CD14-positive monocyte (primary cell): Measurements from ENCODE around the gene ANKLE1. TPM values are rescaled to one million over a fixed set of nuclear protein-coding genes. Genes with fewer than 3 reads are reported as not detected.

Experiments used
- DNase-seq, 3 donors: peaks; one replicate each; pipeline ENCODE4 v3.0.0-alpha.2; 2011 to 2022
- H2AFZ ChIP-seq: 2 replicates; pipeline ENCODE4 v1.6.0; 2012; ENCODE audit warnings: mild to moderate bottlenecking, low read depth, low read length, inconsistent platforms; ENCODE audit not compliant: insufficient read depth, poor library complexity, severe bottlenecking
- H3K27ac ChIP-seq, 2 donors: 1 replicate in 1 of 2; 2 replicates in 1 of 2; pipeline ENCODE4 v1.5.1; 2012 to 2013; ENCODE audit warnings: low read length in 2 of 2, control low read depth in 1 of 2, inconsistent platforms in 1 of 2, low read depth in 1 of 2, mild to moderate bottlenecking in 1 of 2
- H3K27me3 ChIP-seq, 2 donors: one replicate each; pipeline versions ENCODE4 v1.6.0 to v1.6.1; 2011 to 2013; ENCODE audit warnings: low read length in 2 of 2; ENCODE audit not compliant: control insufficient read depth in 2 of 2, insufficient read depth in 2 of 2
- H3K36me3 ChIP-seq, 2 donors: replicated peaks in 1 of 2; 1 replicate in 1 of 2; 2 replicates in 1 of 2; pipeline versions ENCODE4 v1.5.1 to v1.6.1; 2012 to 2013; ENCODE audit warnings: low read length in 2 of 2, control low read depth in 1 of 2, inconsistent platforms in 1 of 2, mild to moderate bottlenecking in 1 of 2; ENCODE audit not compliant: insufficient read depth in 2 of 2, control insufficient read depth in 1 of 2
- H3K4me1 ChIP-seq, 2 donors: 1 replicate in 1 of 2; 2 replicates in 1 of 2; pipeline versions ENCODE4 v1.5.1 to v1.6.1; 2012 to 2013; ENCODE audit warnings: low read length in 2 of 2, control low read depth in 1 of 2, inconsistent platforms in 1 of 2, mild to moderate bottlenecking in 1 of 2, moderate library complexity in 1 of 2; ENCODE audit not compliant: insufficient read depth in 2 of 2, control insufficient read depth in 1 of 2
- H3K4me2 ChIP-seq: replicated peaks from 2 replicates; pipeline ENCODE3; 2012; ENCODE audit warnings: low read length, moderate library complexity, mild to moderate bottlenecking; ENCODE audit not compliant: poor library complexity, severe bottlenecking; ENCODE audit errors: extremely low read depth
- H3K4me3 ChIP-seq, 3 experiments: fragments of 200-600 bp in 1 of 3; sonication (generic) in 1 of 3; replicated peaks in 1 of 3; 1 replicate in 2 of 3; 2 replicates in 1 of 3; pipeline ENCODE4 v1.5.1; 2011 to 2013; ENCODE audit warnings: low read length in 3 of 3, mild to moderate bottlenecking in 3 of 3, control low read depth in 2 of 3, low read depth in 2 of 3, inconsistent platforms in 1 of 3, moderate library complexity in 1 of 3
- H3K79me2 ChIP-seq: 2 replicates; pipeline ENCODE4 v1.6.0; 2012; ENCODE audit warnings: mild to moderate bottlenecking, control low read depth, inconsistent platforms, low read length, moderate library complexity; ENCODE audit not compliant: insufficient read depth
- H3K9ac ChIP-seq: 2 replicates; pipeline ENCODE4 v1.6.0; 2017; ENCODE audit warnings: low read length, mild to moderate bottlenecking; ENCODE audit not compliant: insufficient read depth, poor library complexity, severe bottlenecking
- H3K9me3 ChIP-seq, 2 donors: replicated peaks in 1 of 2; 1 replicate in 1 of 2; 2 replicates in 1 of 2; pipeline versions ENCODE4 v1.5.1 to v1.6.1; 2012 to 2013; ENCODE audit warnings: low read length in 2 of 2, control low read depth in 1 of 2; ENCODE audit not compliant: control insufficient read depth in 1 of 2, insufficient read depth in 1 of 2
- H4K20me1 ChIP-seq: 2 replicates; pipeline ENCODE4 v1.6.0; 2012; ENCODE audit warnings: mild to moderate bottlenecking, low read length, control low read depth, moderate library complexity; ENCODE audit not compliant: insufficient read depth
- H3K27ac Mint-ChIP-seq, 7 donors: one replicate each; pipeline ENCODE4 v1.8.0; 2020; ENCODE audit warnings: mild to moderate bottlenecking in 7 of 7, mixed read lengths in 7 of 7, moderate library complexity in 6 of 7, inconsistent platforms in 2 of 7
- H3K27me3 Mint-ChIP-seq, 3 donors: one replicate each; pipeline ENCODE4 v1.8.0; 2021 to 2022; ENCODE audit warnings: low read depth in 3 of 3, mild to moderate bottlenecking in 3 of 3, mixed read lengths in 3 of 3, moderate library complexity in 3 of 3, inconsistent platforms in 1 of 3
- H3K36me3 Mint-ChIP-seq, 2 donors: one replicate each; pipeline ENCODE4 v1.8.0; 2020; ENCODE audit warnings: mixed read lengths in 2 of 2, inconsistent platforms in 1 of 2, mild to moderate bottlenecking in 1 of 2
- H3K4me1 Mint-ChIP-seq: one replicate; pipeline ENCODE4 v1.8.0; 2020; ENCODE audit warnings: mild to moderate bottlenecking, mixed read lengths
- H3K4me3 Mint-ChIP-seq, 2 donors: one replicate each; pipeline ENCODE4 v1.8.0; 2020; ENCODE audit warnings: mild to moderate bottlenecking in 2 of 2, mixed read lengths in 2 of 2, moderate library complexity in 1 of 2
- H3K9me3 Mint-ChIP-seq, 7 donors: one replicate each; pipeline ENCODE4 v1.8.0; 2020 to 2022; ENCODE audit warnings: mixed read lengths in 7 of 7, mild to moderate bottlenecking in 6 of 7, moderate library complexity in 6 of 7, inconsistent platforms in 2 of 7
- WGBS: methylation state at CpG from one replicate; pipeline ENCODE4 v1.1.5; 2013; ENCODE audit warnings: missing lambda C conversion rate; ENCODE audit not compliant: insufficient coverage; 5-methylcytosine and 5-hydroxymethylcytosine counted together
- intact Hi-C, 2 donors: fragments of 100-400 bp; cut with micrococcal nuclease; formaldehyde crosslinking; loops; one replicate each; pipeline versions ENCODE4 v1.15.0 to v1.15.1; 2023
- polyA plus RNA-seq, 3 donors: library from polyadenylated mRNA; depleted of rRNA in 1 of 3; unstranded in 2 of 3; stranded (reverse) in 1 of 3; fragments of 300-500 nt in 2 of 3; fragments of >200 nt in 1 of 3; fragmentation: Illumina TruSeq in 2 of 3; gene quantifications; 1 replicate in 2 of 3; 2 replicates in 1 of 3; pipeline ENCODE4 v1.2.3, GENCODE V29; 2012 to 2021
- TF ChIP-seq, protein P1 (sequence below): fragments of 200-600 bp; IDR thresholded peaks from one replicate; pipeline ENCODE4 v1.8.0; 2022; ENCODE audit warnings: antibody characterized with exemption, mild to moderate bottlenecking

The ANKLE1 gene
- polyA plus RNA-seq, 3 donors = 1.3 to 8.5 (median 2.2) TPM

DNA sequence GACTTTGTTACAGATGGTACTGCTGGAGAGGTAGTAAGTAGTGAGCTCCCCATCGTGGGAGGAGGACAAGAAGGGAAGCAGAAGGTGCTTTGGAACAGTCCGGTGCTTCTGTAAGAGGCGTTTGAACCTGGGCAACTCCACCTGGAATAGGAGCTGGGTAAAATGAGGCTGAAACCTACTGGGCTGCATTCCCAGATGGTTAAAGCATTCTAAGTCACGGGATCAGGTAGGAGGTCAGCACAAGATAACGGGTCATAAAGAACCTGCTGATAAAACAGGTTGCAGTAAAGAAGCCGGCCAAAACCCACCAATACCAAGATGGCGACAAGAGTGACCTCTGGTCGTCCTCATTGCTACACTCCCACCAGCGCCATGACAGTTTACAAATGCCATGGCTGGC, 5.1 kb downstream of the ANKLE1 start:
- Mint-ChIP-seq H3K27me3 (peaks cover 0 to 10% (median 0%) of the 10 kb centered on the region in 3 donors), H3K27ac (peak overlapping the region in 2 of 7 donors; percentile 52 to 82), H3K4me1 (peaks cover 6% of the 10 kb centered on the region), H3K36me3 (peaks cover 10 to 47% of the 10 kb centered on the region in 2 donors), H3K9me3 (no peaks in the 10 kb centered on the region), H3K4me3 (no peak overlapping the region)
- no peak overlapping the region for H3K4me3 ChIP-seq
- H3K4me2 ChIP-seq = no peak overlapping the region
- DNase-seq = no peak
- TF ChIP-seq, protein P1, sequence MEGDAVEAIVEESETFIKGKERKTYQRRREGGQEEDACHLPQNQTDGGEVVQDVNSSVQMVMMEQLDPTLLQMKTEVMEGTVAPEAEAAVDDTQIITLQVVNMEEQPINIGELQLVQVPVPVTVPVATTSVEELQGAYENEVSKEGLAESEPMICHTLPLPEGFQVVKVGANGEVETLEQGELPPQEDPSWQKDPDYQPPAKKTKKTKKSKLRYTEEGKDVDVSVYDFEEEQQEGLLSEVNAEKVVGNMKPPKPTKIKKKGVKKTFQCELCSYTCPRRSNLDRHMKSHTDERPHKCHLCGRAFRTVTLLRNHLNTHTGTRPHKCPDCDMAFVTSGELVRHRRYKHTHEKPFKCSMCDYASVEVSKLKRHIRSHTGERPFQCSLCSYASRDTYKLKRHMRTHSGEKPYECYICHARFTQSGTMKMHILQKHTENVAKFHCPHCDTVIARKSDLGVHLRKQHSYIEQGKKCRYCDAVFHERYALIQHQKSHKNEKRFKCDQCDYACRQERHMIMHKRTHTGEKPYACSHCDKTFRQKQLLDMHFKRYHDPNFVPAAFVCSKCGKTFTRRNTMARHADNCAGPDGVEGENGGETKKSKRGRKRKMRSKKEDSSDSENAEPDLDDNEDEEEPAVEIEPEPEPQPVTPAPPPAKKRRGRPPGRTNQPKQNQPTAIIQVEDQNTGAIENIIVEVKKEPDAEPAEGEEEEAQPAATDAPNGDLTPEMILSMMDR = no peak
- 95% methylated on average over 9 of the region's 9 CpGs for WGBS
- peaks cover 15% of the 10 kb centered on the region in 2 donors for H3K4me1 ChIP-seq
- peaks cover 4% of the 10 kb centered on the region for H4K20me1 ChIP-seq
- H3K79me2 ChIP-seq = no peaks in the 10 kb centered on the region
- no peaks in the 10 kb centered on the region for H3K9me3 ChIP-seq
- H2AFZ ChIP-seq = no peak overlapping the region
- no peak overlapping the region for H3K27ac ChIP-seq
- no peak overlapping the region for H3K9ac ChIP-seq
- intact Hi-C loops = no loop called here
- H3K36me3 ChIP-seq = peaks cover 8 to 27% of the 10 kb centered on the region in 2 donors
- H3K27me3 ChIP-seq = no peaks in the 10 kb centered on the region

DNA sequence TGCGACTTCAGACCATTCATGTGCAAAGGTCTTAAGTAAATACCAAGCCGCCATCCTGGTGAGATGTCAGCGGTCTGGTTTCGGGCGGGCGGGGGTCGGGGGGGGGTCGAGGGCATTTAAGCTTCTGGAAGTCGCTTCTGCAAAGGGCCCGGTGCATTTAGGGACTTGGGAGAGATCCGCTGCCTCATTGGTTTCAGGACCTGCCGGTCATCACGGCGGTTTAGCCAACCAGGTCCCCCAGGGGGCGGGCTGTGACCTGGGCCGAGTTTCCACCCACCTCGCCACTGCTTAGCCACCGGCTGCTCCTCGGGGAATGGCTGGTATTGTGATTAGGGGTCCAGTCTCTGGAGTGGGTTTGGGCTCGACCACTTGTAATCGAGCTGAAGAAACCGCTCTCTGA, 7.8 kb downstream of the ANKLE1 start:
- TF ChIP-seq, protein P1 = no peak
- Mint-ChIP-seq H3K27ac (no peak overlapping the region), H3K4me1 (peaks cover 9% of the 10 kb centered on the region), H3K9me3 (peaks cover 0 to under 1% (median 0%) of the 10 kb centered on the region in 7 donors), H3K36me3 (peaks cover 9 to 34% of the 10 kb centered on the region in 2 donors), H3K4me3 (no peak overlapping the region), H3K27me3 (peaks cover 0 to 10% (median 0%) of the 10 kb centered on the region in 3 donors)
- WGBS = 27% methylated on average over 12 of the region's 22 CpGs
- Histone ChIP-seq H3K79me2 (no peaks in the 10 kb centered on the region), H3K9ac (no peak overlapping the region), H3K9me3 (no peaks in the 10 kb centered on the region), H3K4me1 (peaks cover 12 to 15% of the 10 kb centered on the region in 2 donors), H3K36me3 (peaks cover 6 to 21% of the 10 kb centered on the region in 2 donors), H3K4me3 (no peak overlapping the region), H2AFZ (no peak overlapping the region), H3K27me3 (no peaks in the 10 kb centered on the region), H4K20me1 (no peaks in the 10 kb centered on the region), H3K4me2 (peak overlapping the region; percentile 25), H3K27ac (no peak overlapping the region)
- DNase-seq = peak; percentile 55 to 80 (median 71)
- intact Hi-C loops = no loop called here
